HL-60 (cell line): ENCODE measurements around the gene MEF2A.

Experiments
- CTCF ChIP-seq: IDR thresholded peaks from one replicate; pipeline ENCODE4 v1.5.1; 2011; ENCODE audit warnings: low read length, control low read depth, inconsistent platforms; ENCODE audit not compliant: insufficient read depth
- POLR2AphosphoS5 ChIP-seq: IDR thresholded peaks from 2 replicates; pipeline ENCODE4 v1.6.1; 2012; ENCODE audit warnings: low read depth
- SPI1 ChIP-seq: IDR thresholded peaks from 2 replicates; pipeline ENCODE4 v1.6.1; 2012; ENCODE audit warnings: low read depth, mild to moderate bottlenecking, borderline replicate concordance
- TF ChIP-seq, protein P1 (sequence below): IDR thresholded peaks from 2 replicates; pipeline ENCODE4 v1.6.1; 2012; ENCODE audit warnings: low read depth; ENCODE audit not compliant: insufficient replicate concordance

GRCh38 chr15:99580076-99580475 is 14.3 kb downstream of the MEF2A start:
- no peak for TF ChIP-seq CTCF
- TF ChIP-seq POLR2AphosphoS5: no peak
- TF ChIP-seq SPI1: no peak
- TF ChIP-seq, protein P1, sequence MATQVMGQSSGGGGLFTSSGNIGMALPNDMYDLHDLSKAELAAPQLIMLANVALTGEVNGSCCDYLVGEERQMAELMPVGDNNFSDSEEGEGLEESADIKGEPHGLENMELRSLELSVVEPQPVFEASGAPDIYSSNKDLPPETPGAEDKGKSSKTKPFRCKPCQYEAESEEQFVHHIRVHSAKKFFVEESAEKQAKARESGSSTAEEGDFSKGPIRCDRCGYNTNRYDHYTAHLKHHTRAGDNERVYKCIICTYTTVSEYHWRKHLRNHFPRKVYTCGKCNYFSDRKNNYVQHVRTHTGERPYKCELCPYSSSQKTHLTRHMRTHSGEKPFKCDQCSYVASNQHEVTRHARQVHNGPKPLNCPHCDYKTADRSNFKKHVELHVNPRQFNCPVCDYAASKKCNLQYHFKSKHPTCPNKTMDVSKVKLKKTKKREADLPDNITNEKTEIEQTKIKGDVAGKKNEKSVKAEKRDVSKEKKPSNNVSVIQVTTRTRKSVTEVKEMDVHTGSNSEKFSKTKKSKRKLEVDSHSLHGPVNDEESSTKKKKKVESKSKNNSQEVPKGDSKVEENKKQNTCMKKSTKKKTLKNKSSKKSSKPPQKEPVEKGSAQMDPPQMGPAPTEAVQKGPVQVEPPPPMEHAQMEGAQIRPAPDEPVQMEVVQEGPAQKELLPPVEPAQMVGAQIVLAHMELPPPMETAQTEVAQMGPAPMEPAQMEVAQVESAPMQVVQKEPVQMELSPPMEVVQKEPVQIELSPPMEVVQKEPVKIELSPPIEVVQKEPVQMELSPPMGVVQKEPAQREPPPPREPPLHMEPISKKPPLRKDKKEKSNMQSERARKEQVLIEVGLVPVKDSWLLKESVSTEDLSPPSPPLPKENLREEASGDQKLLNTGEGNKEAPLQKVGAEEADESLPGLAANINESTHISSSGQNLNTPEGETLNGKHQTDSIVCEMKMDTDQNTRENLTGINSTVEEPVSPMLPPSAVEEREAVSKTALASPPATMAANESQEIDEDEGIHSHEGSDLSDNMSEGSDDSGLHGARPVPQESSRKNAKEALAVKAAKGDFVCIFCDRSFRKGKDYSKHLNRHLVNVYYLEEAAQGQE: no peak
